ENCODE data around the gene FBH1.

DNA sequence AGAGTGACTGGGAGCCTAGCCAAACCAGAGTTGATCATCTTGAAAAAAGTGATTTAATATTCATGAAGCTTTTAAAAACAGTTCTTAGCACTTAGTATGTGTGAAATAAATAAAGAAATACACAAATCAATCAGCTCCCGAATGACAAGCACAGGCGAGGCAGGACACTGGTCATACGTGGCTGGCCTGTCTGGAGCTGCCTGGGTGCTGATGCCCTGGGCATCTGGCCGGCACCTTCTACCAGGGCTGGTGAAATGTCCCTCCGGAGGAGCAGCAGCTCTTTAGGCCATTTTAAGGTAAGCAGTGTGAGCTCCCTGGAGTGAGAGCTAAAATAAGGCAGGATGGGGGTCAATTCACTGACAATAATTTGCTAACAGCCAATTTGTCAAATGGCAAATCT is 63.6 kb downstream of the FBH1 start:
- TF ChIP-seq, protein P1, sequence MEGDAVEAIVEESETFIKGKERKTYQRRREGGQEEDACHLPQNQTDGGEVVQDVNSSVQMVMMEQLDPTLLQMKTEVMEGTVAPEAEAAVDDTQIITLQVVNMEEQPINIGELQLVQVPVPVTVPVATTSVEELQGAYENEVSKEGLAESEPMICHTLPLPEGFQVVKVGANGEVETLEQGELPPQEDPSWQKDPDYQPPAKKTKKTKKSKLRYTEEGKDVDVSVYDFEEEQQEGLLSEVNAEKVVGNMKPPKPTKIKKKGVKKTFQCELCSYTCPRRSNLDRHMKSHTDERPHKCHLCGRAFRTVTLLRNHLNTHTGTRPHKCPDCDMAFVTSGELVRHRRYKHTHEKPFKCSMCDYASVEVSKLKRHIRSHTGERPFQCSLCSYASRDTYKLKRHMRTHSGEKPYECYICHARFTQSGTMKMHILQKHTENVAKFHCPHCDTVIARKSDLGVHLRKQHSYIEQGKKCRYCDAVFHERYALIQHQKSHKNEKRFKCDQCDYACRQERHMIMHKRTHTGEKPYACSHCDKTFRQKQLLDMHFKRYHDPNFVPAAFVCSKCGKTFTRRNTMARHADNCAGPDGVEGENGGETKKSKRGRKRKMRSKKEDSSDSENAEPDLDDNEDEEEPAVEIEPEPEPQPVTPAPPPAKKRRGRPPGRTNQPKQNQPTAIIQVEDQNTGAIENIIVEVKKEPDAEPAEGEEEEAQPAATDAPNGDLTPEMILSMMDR (IDR thresholded peaks at IDR 0.05 in 4 of 5, conservative IDR thresholded peaks at IDR 0.05 in 1 of 5) = no peak
- TF ChIP-seq POLR2A (IDR thresholded peaks at IDR 0.05) = no peak

All from gastrocnemius medialis (tissue), 4 donors.